ENCODE results near the gene TMEM86A. TPM values are rescaled to one million over a fixed set of nuclear protein-coding genes. Genes with fewer than 3 reads are reported as not detected.

The TMEM86A gene
- 2.2 and 3.1 TPM in 2 replicates for total RNA-seq

DNA sequence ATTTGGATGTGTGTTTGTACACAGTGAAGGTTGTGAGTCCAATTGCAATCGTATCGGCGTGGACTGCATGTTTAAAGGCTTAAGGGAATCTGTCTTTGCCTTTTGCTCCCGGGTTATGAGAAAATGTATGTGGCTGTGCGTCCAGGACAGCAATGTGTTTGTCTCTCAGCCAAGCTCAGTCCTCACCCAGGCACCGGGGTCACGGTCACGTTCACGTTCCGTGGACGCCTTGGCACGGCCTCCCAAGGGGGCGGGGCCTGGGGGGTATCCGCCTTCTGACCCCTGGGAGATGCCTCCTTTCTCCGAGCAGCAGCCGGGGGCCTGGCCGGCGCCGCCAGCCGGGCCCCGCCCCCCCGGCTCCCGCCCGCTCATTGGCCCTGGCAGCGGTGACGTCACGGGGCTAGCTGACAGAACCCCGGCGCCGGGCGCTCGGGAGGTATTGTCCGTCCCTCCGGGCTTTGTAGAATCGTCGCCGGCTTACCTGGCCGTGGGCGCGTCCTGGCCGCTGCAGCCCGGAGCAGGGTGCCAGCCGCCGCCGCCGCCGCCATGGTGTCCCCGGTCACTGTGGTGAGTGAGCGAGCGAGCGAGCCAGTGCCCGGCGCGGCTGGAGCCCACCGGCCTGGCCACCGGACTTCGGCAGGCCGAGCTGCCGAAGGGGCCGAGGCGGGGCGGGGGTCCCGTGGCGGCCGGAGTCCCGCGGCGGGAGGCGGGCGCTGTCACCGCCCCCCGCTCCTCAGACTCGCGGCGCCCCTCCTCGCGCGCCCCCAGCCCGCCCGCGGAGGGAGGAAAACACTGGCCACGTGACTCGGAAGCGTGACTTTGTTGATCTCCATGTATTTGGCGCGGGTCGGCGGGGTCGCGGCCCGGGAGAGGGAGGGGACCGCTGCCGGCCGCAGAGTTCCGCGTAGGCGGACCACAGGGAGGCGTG, at the start of gene TMEM86A:
TSS of gene TMEM86A (plus strand) at position 439 of the 928 bp plus-strand sequence. CDS start at position 547, 108 bp downstream.

DNA sequence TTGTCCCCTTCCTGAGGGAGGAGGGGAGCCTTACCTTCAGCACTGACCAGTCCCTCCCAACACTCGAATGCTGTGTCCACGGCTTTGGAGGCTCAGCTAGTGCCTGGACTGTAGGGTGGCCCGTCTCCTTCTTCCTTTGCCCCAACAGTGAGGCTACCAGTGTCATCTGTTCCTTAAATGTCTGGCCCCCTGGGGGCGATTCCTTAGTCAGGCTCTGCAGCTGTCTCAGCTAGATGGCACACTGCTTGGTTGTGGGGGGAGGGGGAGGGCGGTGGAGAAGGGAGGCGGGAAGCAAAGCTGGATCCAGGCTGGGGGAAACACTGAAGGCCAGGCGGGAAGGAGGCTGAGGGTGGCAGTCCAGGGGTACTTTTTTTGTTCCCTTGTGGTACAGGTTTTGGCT, 27.5 kb downstream of the TMEM86A start, which contains the start of gene IGSF22:
TSS of gene IGSF22 (minus strand) at position 149 of the 400 bp plus-strand sequence. CDS start 1,952 bp downstream, outside the sequence.

Other genes starting within 250 kb of the TMEM86A start
- not detected in 2 replicates for gene LDHAL6A, start 242.9 kb upstream of the TMEM86A start, total RNA-seq
- gene TSG101, start 171.8 kb upstream of the TMEM86A start, total RNA-seq = 53.5 and 87.3 TPM in 2 replicates
- 19.5 and 19.7 TPM in 2 replicates for gene UEVLD, start 110.0 kb upstream of the TMEM86A start, total RNA-seq
- not detected in 2 replicates for gene MISFA, start 99.0 kb upstream of the TMEM86A start, total RNA-seq
- 12.3 and 24.2 TPM in 2 replicates for gene SPTY2D1, start 64.4 kb upstream of the TMEM86A start, total RNA-seq
- not detected in 2 replicates for gene IGSF22, start 27.4 kb downstream of the TMEM86A start, total RNA-seq
- gene PTPN5, start 93.0 kb downstream of the TMEM86A start, total RNA-seq = not detected in 2 replicates
- not detected in 2 replicates for gene MRGPRX1, start 240.6 kb downstream of the TMEM86A start, total RNA-seq

Measured in cardiac ventricle fibroblast (primary cell).